ENCODE measurements around the gene SLC44A1. TPM values are rescaled to one million over a fixed set of nuclear protein-coding genes. Genes with fewer than 3 reads are reported as not detected.

SLC44A1 gene
- total and polyA plus RNA-seq, 2 experiments from 2014 or later, result 32.4 to 38.7 TPM

DNA sequence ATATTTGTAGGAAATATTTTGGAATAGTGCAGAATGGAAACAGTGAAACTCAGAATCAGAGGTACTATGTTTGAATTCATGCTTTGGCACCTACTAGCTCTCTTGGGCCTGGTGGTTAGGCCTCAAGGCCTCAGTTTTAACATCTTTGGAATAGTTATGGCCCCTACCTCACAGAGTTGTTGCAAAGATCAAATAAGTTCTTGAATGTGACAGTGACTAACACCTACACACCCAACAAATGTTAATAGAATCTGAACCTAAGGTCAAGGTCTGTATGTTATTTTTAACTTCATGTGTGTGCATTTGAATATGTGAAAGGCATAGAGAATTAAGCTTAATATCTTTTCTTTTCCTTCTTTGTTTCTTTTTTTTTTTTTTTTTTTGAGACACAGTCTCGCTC is 87.3 kb downstream of the SLC44A1 start:
- DNase-seq (ENCODE audit: low read depth in 1 of 2, low spot score in 1 of 2), result no peak
- peak overlapping the region; percentile 22 for H3K27ac ChIP-seq
- no peaks in the 10 kb centered on the region for H3K4me1 ChIP-seq (ENCODE audit: low read depth)
- no peaks in the 10 kb centered on the region for H3K27me3 ChIP-seq
- TF ChIP-seq, protein P1, sequence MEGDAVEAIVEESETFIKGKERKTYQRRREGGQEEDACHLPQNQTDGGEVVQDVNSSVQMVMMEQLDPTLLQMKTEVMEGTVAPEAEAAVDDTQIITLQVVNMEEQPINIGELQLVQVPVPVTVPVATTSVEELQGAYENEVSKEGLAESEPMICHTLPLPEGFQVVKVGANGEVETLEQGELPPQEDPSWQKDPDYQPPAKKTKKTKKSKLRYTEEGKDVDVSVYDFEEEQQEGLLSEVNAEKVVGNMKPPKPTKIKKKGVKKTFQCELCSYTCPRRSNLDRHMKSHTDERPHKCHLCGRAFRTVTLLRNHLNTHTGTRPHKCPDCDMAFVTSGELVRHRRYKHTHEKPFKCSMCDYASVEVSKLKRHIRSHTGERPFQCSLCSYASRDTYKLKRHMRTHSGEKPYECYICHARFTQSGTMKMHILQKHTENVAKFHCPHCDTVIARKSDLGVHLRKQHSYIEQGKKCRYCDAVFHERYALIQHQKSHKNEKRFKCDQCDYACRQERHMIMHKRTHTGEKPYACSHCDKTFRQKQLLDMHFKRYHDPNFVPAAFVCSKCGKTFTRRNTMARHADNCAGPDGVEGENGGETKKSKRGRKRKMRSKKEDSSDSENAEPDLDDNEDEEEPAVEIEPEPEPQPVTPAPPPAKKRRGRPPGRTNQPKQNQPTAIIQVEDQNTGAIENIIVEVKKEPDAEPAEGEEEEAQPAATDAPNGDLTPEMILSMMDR (IDR thresholded peaks at IDR 0.05; ENCODE audit: low read depth, low read length), result no peak
- H3K9me3 ChIP-seq (ENCODE audit: low read depth), result no peaks in the 10 kb centered on the region
- no peak overlapping the region for H3K4me3 ChIP-seq
- H3K36me3 ChIP-seq, result peaks cover 12% of the 10 kb centered on the region

DNA sequence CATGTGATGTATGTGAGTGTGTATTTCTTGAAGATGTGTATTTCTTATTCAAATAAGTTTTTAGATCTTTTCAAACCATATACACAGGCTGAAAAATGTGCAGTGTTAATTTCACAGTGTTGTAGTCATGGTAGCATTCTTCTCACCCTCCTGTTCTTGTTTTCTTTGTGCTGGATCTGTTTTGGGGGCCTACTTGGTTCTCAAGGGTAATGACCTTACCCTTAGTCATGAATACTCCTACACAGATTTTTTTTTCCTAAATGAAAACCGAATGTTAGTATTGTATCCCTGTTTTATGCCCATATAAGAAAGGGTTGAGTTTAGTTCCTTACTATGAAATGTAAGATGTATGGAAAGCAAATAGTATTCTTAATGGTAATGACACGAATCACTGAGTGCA is 88.0 kb downstream of the SLC44A1 start:
- no peaks in the 10 kb centered on the region for H3K9me3 ChIP-seq (ENCODE audit: low read depth)
- peak in 1 of 2 donors; percentile 27 for DNase-seq (ENCODE audit: low read depth in 1 of 2, low spot score in 1 of 2)
- TF ChIP-seq, protein P1 (IDR thresholded peaks at IDR 0.05; ENCODE audit: low read depth, low read length), result no peak
- no peak overlapping the region for H3K27ac ChIP-seq
- no peak overlapping the region for H3K4me3 ChIP-seq
- no peaks in the 10 kb centered on the region for H3K4me1 ChIP-seq (ENCODE audit: low read depth)
- H3K27me3 ChIP-seq, result no peaks in the 10 kb centered on the region
- peaks cover 19% of the 10 kb centered on the region for H3K36me3 ChIP-seq

DNA sequence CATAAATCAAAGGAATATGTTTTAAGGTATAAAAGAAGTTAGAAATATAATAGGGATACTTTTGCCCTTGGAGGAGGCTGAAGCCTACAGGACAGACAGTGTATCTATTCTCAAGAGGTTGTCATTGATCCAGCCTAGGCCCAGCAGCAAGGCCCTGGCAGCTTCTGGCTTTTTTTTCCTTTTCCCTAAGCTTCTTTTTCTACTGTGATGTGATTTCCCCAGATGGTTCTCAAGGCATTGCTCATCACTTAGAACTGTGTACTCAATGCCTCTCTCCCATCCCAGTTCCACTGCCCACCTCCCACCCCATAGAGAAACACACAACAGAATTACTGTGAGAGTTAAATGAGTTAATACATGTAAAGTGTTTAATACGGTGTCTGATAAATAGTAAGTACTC is 88.6 kb downstream of the SLC44A1 start:
- Histone ChIP-seq H3K9me3 (ENCODE audit: low read depth) (no peaks in the 10 kb centered on the region), H3K36me3 (peaks cover 25% of the 10 kb centered on the region), H3K4me1 (ENCODE audit: low read depth) (no peaks in the 10 kb centered on the region), H3K27me3 (no peaks in the 10 kb centered on the region), H3K27ac (no peak overlapping the region), H3K4me3 (no peak overlapping the region)
- TF ChIP-seq, protein P1 (IDR thresholded peaks at IDR 0.05; ENCODE audit: low read depth, low read length), result no peak
- DNase-seq (ENCODE audit: low read depth in 1 of 2, low spot score in 1 of 2), result peak in 1 of 2 donors; percentile 26

DNA sequence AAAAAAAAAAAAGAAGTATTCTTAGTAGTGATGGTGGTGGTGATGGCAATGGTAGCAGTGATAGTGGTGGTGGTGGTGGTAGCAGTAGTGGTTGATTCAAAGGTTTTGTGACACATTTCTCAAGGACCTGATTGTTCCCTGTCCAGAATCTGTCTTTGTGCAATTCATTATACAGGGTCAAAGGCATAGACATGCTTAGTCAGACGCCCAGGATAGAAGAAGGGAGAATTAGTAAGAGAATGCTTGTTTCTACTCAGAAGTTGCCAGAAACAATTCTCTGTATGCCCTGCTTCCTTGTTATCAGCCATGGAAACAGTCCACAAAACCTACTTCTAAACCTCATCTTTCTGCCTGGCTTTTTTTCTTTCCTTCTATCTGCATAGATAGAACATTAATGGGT is 89.4 kb downstream of the SLC44A1 start:
- no peaks in the 10 kb centered on the region for H3K4me1 ChIP-seq (ENCODE audit: low read depth)
- peak in 1 of 2 donors; percentile 33 for DNase-seq (ENCODE audit: low read depth in 1 of 2, low spot score in 1 of 2)
- peaks cover 25% of the 10 kb centered on the region for H3K36me3 ChIP-seq
- H3K27ac ChIP-seq, result no peak overlapping the region
- no peaks in the 10 kb centered on the region for H3K9me3 ChIP-seq (ENCODE audit: low read depth)
- H3K4me3 ChIP-seq, result no peak overlapping the region
- TF ChIP-seq, protein P1 (IDR thresholded peaks at IDR 0.05; ENCODE audit: low read depth, low read length), result no peak
- H3K27me3 ChIP-seq, result no peaks in the 10 kb centered on the region

DNA sequence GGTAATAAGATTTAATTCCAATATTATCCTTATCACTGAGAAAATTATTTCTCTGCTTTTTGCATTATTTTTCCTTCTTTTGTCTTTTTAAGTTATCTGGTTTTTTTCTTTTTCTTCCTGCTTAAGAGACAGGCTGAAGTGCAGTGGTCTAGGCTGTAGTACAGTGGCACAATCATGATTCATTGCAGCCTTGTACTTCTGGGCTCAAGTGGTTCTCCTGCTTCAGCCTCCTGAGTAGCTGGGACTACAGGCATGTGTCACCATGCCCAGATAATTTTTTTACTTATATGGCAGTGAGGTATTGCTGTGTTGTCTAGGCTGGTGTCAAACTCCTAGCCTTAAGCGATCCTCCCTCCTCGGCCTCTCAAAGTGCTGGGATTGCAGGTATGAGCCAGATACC is 93.9 kb downstream of the SLC44A1 start:
- H3K4me3 ChIP-seq, result no peak overlapping the region
- H3K9me3 ChIP-seq (ENCODE audit: low read depth), result no peaks in the 10 kb centered on the region
- H3K36me3 ChIP-seq, result peaks cover 25% of the 10 kb centered on the region
- TF ChIP-seq, protein P1 (IDR thresholded peaks at IDR 0.05; ENCODE audit: low read depth, low read length), result no peak
- DNase-seq (ENCODE audit: low read depth in 1 of 2, low spot score in 1 of 2), result no peak
- H3K27ac ChIP-seq, result no peak overlapping the region
- H3K4me1 ChIP-seq (ENCODE audit: low read depth), result no peaks in the 10 kb centered on the region
- no peaks in the 10 kb centered on the region for H3K27me3 ChIP-seq

DNA sequence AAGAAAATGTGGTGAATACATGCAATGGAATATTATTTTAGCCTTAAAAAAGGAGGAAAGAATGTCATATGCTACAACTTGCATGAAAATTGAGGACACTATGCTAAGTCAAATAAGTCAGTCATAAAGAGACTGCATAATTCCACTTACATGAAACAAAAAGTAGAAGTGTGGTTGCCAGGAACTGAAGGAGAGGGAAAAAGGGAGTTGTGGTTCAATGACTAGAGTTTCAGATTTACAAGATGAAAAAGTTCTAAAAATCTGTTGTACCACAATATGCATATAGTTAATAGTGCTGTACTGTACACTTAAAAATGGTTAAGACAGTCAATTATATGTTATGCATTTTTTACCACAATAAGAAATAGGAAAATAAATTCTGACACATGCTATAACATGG is 95.4 kb downstream of the SLC44A1 start:
- DNase-seq (ENCODE audit: low read depth in 1 of 2, low spot score in 1 of 2), result no peak
- Histone ChIP-seq H3K4me3 (no peak overlapping the region), H3K27ac (no peak overlapping the region), H3K4me1 (ENCODE audit: low read depth) (no peaks in the 10 kb centered on the region), H3K27me3 (no peaks in the 10 kb centered on the region), H3K9me3 (ENCODE audit: low read depth) (no peaks in the 10 kb centered on the region), H3K36me3 (peaks cover 25% of the 10 kb centered on the region)
- TF ChIP-seq, protein P1 (IDR thresholded peaks at IDR 0.05; ENCODE audit: low read depth, low read length), result no peak

Data from cardiac muscle cell (in vitro differentiated cells and primary cell).